ENCODE data around the gene MYRF. TPM values are rescaled to one million over a fixed set of nuclear protein-coding genes. Genes with fewer than 3 reads are reported as not detected.

Gene MYRF
- total RNA-seq, 2 experiments from 2014 or later = 0.31 to 0.49 TPM

- peaks cover 13 to 28% of the 10 kb centered on the region in 2 experiments for H3K27me3 ChIP-seq (ENCODE audit: control insufficient read depth in 1 of 2, insufficient read depth in 2 of 2, low read length in 2 of 2)
- peaks cover 52% of the 10 kb centered on the region for H3K27me3 Mint-ChIP-seq
- H3K9me3 ChIP-seq (ENCODE audit: control insufficient read depth in 1 of 2, insufficient read depth in 1 of 2, low read length in 2 of 2) = peaks cover 0 to 7% of the 10 kb centered on the region in 2 experiments
- no peak overlapping the region for H3K27ac Mint-ChIP-seq
- H3K27ac ChIP-seq (ENCODE audit: low read depth in 1 of 2, low read length in 2 of 2) = no peak overlapping the region
- peak overlapping the region; percentile 27 for H3K4me3 Mint-ChIP-seq
- no peaks in the 10 kb centered on the region for H3K9me3 Mint-ChIP-seq
- ChIA-PET POLR2A (no interaction called here), CTCF (interaction anchor here (6.7 kb wide), 1 partner anchor 15 kb away, joined by 50 read pairs; no protein-coding TSS in a partner anchor)
- intact Hi-C loops (cut with DNase I, micrococcal nuclease) = no loop called here
- ATAC-seq (ENCODE audit: poor library complexity) (no peak), DNase-seq (no peak)
- no peak for TF ChIP-seq CTCF (IDR thresholded peaks at IDR 0.05)
- no peaks in the 10 kb centered on the region for H3K36me3 Mint-ChIP-seq (ENCODE audit: low read depth)
- H3K4me3 ChIP-seq (ENCODE audit: low read length) = no peak overlapping the region
- no peaks in the 10 kb centered on the region for H3K36me3 ChIP-seq (ENCODE audit: insufficient read depth, low read length)
- H3K4me1 ChIP-seq (ENCODE audit: insufficient read depth, low read length) = peaks cover 26% of the 10 kb centered on the region
- H3K4me1 Mint-ChIP-seq (ENCODE audit: low read depth) = peaks cover 13% of the 10 kb centered on the region
Measured at GRCh38 chr11:61812736-61813411, 60.4 kb downstream of the MYRF start.

DNA sequence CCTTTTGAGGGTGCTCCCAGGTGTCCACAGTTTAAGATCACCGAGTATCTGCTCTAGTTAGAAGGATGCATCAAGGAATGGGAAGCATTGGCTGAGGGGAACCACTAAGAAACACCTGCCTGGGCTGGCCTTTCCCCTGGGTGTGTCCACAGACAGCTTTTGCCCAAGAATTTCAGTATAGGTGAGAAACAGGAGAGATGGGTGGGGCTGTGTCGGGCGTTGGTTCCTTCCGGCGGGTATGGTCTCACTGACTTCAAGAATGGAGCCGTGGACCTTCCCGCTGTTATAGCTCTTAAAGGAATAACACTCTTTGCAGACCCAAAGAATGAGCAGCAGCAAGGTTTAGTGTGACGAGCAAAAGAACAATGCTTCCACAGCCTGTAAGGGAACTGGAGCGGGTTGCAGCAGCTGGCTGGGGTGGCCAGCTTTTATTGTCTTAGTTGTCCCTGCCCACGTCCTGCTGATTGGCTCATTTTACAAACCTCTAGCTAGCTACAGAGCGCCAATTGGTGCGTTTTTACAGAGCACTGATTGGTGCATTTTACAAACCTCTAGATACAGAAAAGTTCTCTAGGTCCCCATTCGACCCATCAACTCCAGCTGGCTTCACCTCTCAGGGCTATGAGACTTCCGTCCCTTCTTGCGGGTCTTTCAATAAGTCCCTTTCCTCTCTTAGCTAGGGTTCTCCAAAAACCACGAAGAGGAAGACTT lies 62.0 kb downstream of the MYRF start:
- DNase-seq (peak in 3 of 14 experiments; percentile 13 to 39 (median 14)), ATAC-seq (ENCODE audit: poor library complexity) (no peak)
- POLR2A ChIA-PET = interaction anchor here (0.9 to 2.0 kb wide), 3 partner anchors 14 to 23 kb away, joined by 3 to 12 read pairs (median 7); partner anchors contain the start of genes FEN1 and TMEM258
- Mint-ChIP-seq H3K36me3 (ENCODE audit: low read depth) (no peaks in the 10 kb centered on the region), H3K4me3 (peak overlapping the region; percentile 78), H3K27ac (no peak overlapping the region), H3K4me1 (ENCODE audit: low read depth) (peaks cover 13% of the 10 kb centered on the region), H3K27me3 (peaks cover 61% of the 10 kb centered on the region), H3K9me3 (no peaks in the 10 kb centered on the region)
- H3K27me3 ChIP-seq (ENCODE audit: control insufficient read depth in 1 of 2, insufficient read depth in 2 of 2, low read length in 2 of 2) = peaks cover 19 to 31% of the 10 kb centered on the region in 2 experiments
- no peaks in the 10 kb centered on the region for H3K36me3 ChIP-seq (ENCODE audit: insufficient read depth, low read length)
- CTCF ChIA-PET = interaction anchor here (1.3 to 6.7 kb wide), 3 partner anchors 14 to 267 kb away, joined by 4 to 50 read pairs (median 18); partner anchors contain the start of gene FADS2
- intact Hi-C loops (cut with DNase I, micrococcal nuclease) = no loop called here
- H3K4me3 ChIP-seq (ENCODE audit: low read length) = peak overlapping the region; percentile 71
- peaks cover 0 to 7% of the 10 kb centered on the region in 2 experiments for H3K9me3 ChIP-seq (ENCODE audit: control insufficient read depth in 1 of 2, insufficient read depth in 1 of 2, low read length in 2 of 2)
- no peak overlapping the region for H3K27ac ChIP-seq (ENCODE audit: low read depth in 1 of 2, low read length in 2 of 2)
- H3K4me1 ChIP-seq (ENCODE audit: insufficient read depth, low read length) = peaks cover 26% of the 10 kb centered on the region
- no peak for TF ChIP-seq CTCF (IDR thresholded peaks at IDR 0.05)

- TF ChIP-seq CTCF (IDR thresholded peaks at IDR 0.05) = no peak
- Mint-ChIP-seq H3K4me3 (peak overlapping the region; percentile 89), H3K27me3 (peaks cover 61% of the 10 kb centered on the region), H3K36me3 (ENCODE audit: low read depth) (no peaks in the 10 kb centered on the region), H3K9me3 (no peaks in the 10 kb centered on the region), H3K27ac (no peak overlapping the region), H3K4me1 (ENCODE audit: low read depth) (peaks cover 13% of the 10 kb centered on the region)
- H3K27me3 ChIP-seq (ENCODE audit: control insufficient read depth in 1 of 2, insufficient read depth in 2 of 2, low read length in 2 of 2) = peaks cover 19 to 31% of the 10 kb centered on the region in 2 experiments
- ChIA-PET CTCF (interaction anchor here (0.7 to 6.7 kb wide), 6 partner anchors 7 to 267 kb away, joined by 3 to 50 read pairs (median 5); partner anchors contain the start of gene FADS2), POLR2A (interaction anchor here (0.9 to 2.0 kb wide), 4 partner anchors 14 to 153 kb away, joined by 3 to 12 read pairs (median 6); partner anchors contain the start of genes FEN1 and TMEM258)
- peaks cover 0 to 7% of the 10 kb centered on the region in 2 experiments for H3K9me3 ChIP-seq (ENCODE audit: control insufficient read depth in 1 of 2, insufficient read depth in 1 of 2, low read length in 2 of 2)
- H3K4me1 ChIP-seq (ENCODE audit: insufficient read depth, low read length) = peaks cover 26% of the 10 kb centered on the region
- H3K27ac ChIP-seq (ENCODE audit: low read depth in 1 of 2, low read length in 2 of 2) = no peak overlapping the region
- ATAC-seq (ENCODE audit: poor library complexity) (peak; percentile 20), DNase-seq (peak in 4 of 14 experiments; percentile 37 to 78 (median 73))
- H3K36me3 ChIP-seq (ENCODE audit: insufficient read depth, low read length) = no peaks in the 10 kb centered on the region
- H3K4me3 ChIP-seq (ENCODE audit: low read length) = peak overlapping the region; percentile 71
- intact Hi-C loops (cut with DNase I, micrococcal nuclease) = no loop called here
Measured at GRCh38 chr11:61814958-61815789, 62.7 kb downstream of the MYRF start.

All from CD4-positive, alpha-beta T cell (primary cell).